22Rv1 (cell line): ENCODE data around the gene JCHAIN.

Experiments
- ZFX ChIP-seq: fragments of 450-650 bp; IDR thresholded peaks from 2 replicates; pipeline ENCODE4 v1.6.1; 2017; ENCODE audit warnings: antibody characterized with exemption, borderline replicate concordance
- TF ChIP-seq, protein P1 (sequence below): fragments of 450-650 bp; IDR thresholded peaks from 2 replicates; pipeline ENCODE4 v1.5.1; 2017; ENCODE audit warnings: mild to moderate bottlenecking

DNA sequence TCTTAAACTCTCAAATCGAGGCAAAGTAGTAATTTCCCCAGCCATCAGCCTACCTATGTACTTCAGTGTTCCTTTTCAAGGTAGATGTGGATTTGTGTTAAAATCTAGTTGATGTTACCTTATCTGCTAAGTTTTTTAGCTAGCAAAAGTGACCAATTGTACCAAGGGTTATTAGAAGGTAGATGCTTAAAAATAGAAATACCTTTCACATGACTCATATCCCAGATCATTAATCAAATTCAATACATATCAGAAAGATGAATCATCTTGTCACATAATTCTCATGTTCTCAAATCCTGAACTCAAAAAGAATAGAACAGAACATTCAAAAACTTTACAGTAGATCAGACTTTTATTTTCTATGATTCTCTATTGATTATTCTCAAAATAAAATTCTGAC, 34.3 kb downstream of the JCHAIN start:
- TF ChIP-seq, protein P1, sequence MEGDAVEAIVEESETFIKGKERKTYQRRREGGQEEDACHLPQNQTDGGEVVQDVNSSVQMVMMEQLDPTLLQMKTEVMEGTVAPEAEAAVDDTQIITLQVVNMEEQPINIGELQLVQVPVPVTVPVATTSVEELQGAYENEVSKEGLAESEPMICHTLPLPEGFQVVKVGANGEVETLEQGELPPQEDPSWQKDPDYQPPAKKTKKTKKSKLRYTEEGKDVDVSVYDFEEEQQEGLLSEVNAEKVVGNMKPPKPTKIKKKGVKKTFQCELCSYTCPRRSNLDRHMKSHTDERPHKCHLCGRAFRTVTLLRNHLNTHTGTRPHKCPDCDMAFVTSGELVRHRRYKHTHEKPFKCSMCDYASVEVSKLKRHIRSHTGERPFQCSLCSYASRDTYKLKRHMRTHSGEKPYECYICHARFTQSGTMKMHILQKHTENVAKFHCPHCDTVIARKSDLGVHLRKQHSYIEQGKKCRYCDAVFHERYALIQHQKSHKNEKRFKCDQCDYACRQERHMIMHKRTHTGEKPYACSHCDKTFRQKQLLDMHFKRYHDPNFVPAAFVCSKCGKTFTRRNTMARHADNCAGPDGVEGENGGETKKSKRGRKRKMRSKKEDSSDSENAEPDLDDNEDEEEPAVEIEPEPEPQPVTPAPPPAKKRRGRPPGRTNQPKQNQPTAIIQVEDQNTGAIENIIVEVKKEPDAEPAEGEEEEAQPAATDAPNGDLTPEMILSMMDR: no peak
- no peak for TF ChIP-seq ZFX
